Transverse colon (tissue), 4 donors: Measurements from ENCODE around the gene CYSRT1.
"Not testable (repeated sequence)": the region's sequence is repeated elsewhere in the genome, so short reads cannot be mapped to it uniquely, and the experiment has no call there.

Experiments used
- CTCF ChIP-seq, 5 experiments: fragments of 200-600 bp in 3 of 5; fragments of 450-650 bp in 2 of 5; sonication (generic) in 3 of 5; IDR thresholded peaks; 1 replicate in 2 of 5; 2 replicates in 3 of 5; pipeline ENCODE4 v1.5.1; 2016 to 2017; ENCODE audit warnings: antibody characterized with exemption in 5 of 5, inconsistent platforms in 3 of 5, mild to moderate bottlenecking in 2 of 5, moderate library complexity in 1 of 5
- EP300 ChIP-seq: sonication (generic); formaldehyde crosslinking; IDR thresholded peaks from one replicate; pipeline ENCODE4 v1.6.1; 2017; ENCODE audit warnings: antibody characterized with exemption, low read depth
- POLR2A ChIP-seq: fragments of 450-650 bp; IDR thresholded peaks from one replicate; pipeline ENCODE4 v1.6.1; 2016; ENCODE audit warnings: antibody characterized with exemption, mild to moderate bottlenecking, moderate library complexity
- POLR2AphosphoS5 ChIP-seq, 3 donors: sonication (generic); formaldehyde crosslinking; IDR thresholded peaks; one replicate each; pipeline ENCODE4 v1.6.1; 2016; ENCODE audit warnings: antibody characterized with exemption in 3 of 3

- not testable (repeated sequence) for TF ChIP-seq EP300; POLR2A; POLR2AphosphoS5 (IDR thresholded peaks at IDR 0.05)
- peak; percentile 36 to 64 (median 54) for TF ChIP-seq CTCF (IDR thresholded peaks at IDR 0.05)
Observed at GRCh38 chr9:137262173-137262908, 37.4 kb downstream of the CYSRT1 start.
